Suprapubic skin (tissue), 4 donors: ENCODE measurements around the gene CSGALNACT2. TPM values are rescaled to one million over a fixed set of nuclear protein-coding genes. Genes with fewer than 3 reads are reported as not detected.

ENCODE experiments used
- DNase-seq, 2 donors: peaks; one replicate each; pipeline ENCODE4 v3.0.0-alpha.2; 2019; ENCODE audit warnings: low spot score in 2 of 2
- H3K27ac ChIP-seq: fragments of 200-600 bp; sonication (generic); one replicate; pipeline ENCODE4 v1.5.1; 2019
- H3K27me3 ChIP-seq: fragments of 200-600 bp; sonication (generic); one replicate; pipeline ENCODE4 v1.5.1; 2019
- H3K36me3 ChIP-seq: fragments of 200-600 bp; sonication (generic); one replicate; pipeline ENCODE4 v1.5.1; 2019
- H3K4me1 ChIP-seq: fragments of 200-600 bp; sonication (generic); one replicate; pipeline ENCODE4 v1.5.1; 2019
- H3K4me3 ChIP-seq: fragments of 200-600 bp; sonication (generic); one replicate; pipeline ENCODE4 v1.5.1; 2019; ENCODE audit warnings: mild to moderate bottlenecking
- H3K9me3 ChIP-seq: fragments of 200-600 bp; sonication (generic); one replicate; pipeline ENCODE4 v1.5.1; 2019
- CTCF ChIP-seq, 2 donors: fragments of 200-600 bp in 1 of 2; fragments of 450-650 bp in 1 of 2; sonication (generic) in 1 of 2; IDR thresholded peaks; one replicate each; pipeline ENCODE4 v1.5.1; 2016 to 2019; ENCODE audit warnings: antibody characterized with exemption in 2 of 2, mild to moderate bottlenecking in 1 of 2, moderate library complexity in 1 of 2
- EP300 ChIP-seq: sonication (generic); formaldehyde crosslinking; IDR thresholded peaks from one replicate; pipeline ENCODE4 v1.6.1; 2017; ENCODE audit warnings: antibody characterized with exemption
- POLR2A ChIP-seq, 2 donors: fragments of 450-650 bp; IDR thresholded peaks; one replicate each; pipeline ENCODE4 v1.6.1; 2017; ENCODE audit warnings: antibody characterized with exemption in 2 of 2, mild to moderate bottlenecking in 2 of 2, moderate library complexity in 2 of 2
- POLR2AphosphoS5 ChIP-seq, 3 donors: sonication (generic); formaldehyde crosslinking; IDR thresholded peaks; one replicate each; pipeline ENCODE4 v1.6.1; 2017; ENCODE audit warnings: antibody characterized with exemption in 3 of 3
- WGBS: methylation state at CpG from one replicate; pipeline ENCODE4 v1.1.5; 2018; 5-methylcytosine and 5-hydroxymethylcytosine counted together
- total RNA-seq, 4 donors: library from RNA; depleted of rRNA; stranded (reverse); fragments of >200 nt; gene quantifications; one replicate each; pipeline ENCODE4 v1.1.0, GENCODE V29; 2016

CSGALNACT2 gene
- total RNA-seq, 4 donors from 2014 or later = 10.1 to 15.5 (median 13.9) TPM

GRCh38 chr10:43205681-43206390 lies 67.6 kb downstream of the CSGALNACT2 start:
- H3K27me3 ChIP-seq = no peaks in the 10 kb centered on the region
- TF ChIP-seq POLR2A (IDR thresholded peaks at IDR 0.05) (no peak), POLR2AphosphoS5 (IDR thresholded peaks at IDR 0.05) (no peak), CTCF (IDR thresholded peaks at IDR 0.05) (no peak), EP300 (no peak)
- H3K27ac ChIP-seq = no peak overlapping the region
- DNase-seq = peak; percentile 49 to 72
- no peaks in the 10 kb centered on the region for H3K9me3 ChIP-seq
- no peak overlapping the region for H3K4me3 ChIP-seq
- no peaks in the 10 kb centered on the region for H3K36me3 ChIP-seq
- WGBS = 96% methylated on average over 6 of the region's 20 CpGs
- H3K4me1 ChIP-seq = peaks cover 14% of the 10 kb centered on the region

GRCh38 chr10:43206391-43207235 lies 68.4 kb downstream of the CSGALNACT2 start:
- WGBS = 88% methylated on average over 12 of the region's 13 CpGs
- Histone ChIP-seq H3K27ac (no peak overlapping the region), H3K4me3 (no peak overlapping the region), H3K27me3 (no peaks in the 10 kb centered on the region), H3K36me3 (no peaks in the 10 kb centered on the region), H3K4me1 (peaks cover 13% of the 10 kb centered on the region), H3K9me3 (no peaks in the 10 kb centered on the region)
- peak; percentile 43 to 65 for DNase-seq
- TF ChIP-seq EP300 = no peak
- TF ChIP-seq CTCF (IDR thresholded peaks at IDR 0.05) = no peak
- TF ChIP-seq POLR2A (IDR thresholded peaks at IDR 0.05) = no peak
- no peak for TF ChIP-seq POLR2AphosphoS5 (IDR thresholded peaks at IDR 0.05)

GRCh38 chr10:43208147-43209073 lies 70.2 kb downstream of the CSGALNACT2 start:
- 71% methylated on average over 8 of the region's 17 CpGs for WGBS
- DNase-seq = peak; percentile 54 to 58
- TF ChIP-seq POLR2A (IDR thresholded peaks at IDR 0.05) (no peak), CTCF (IDR thresholded peaks at IDR 0.05) (no peak), POLR2AphosphoS5 (IDR thresholded peaks at IDR 0.05) (no peak), EP300 (no peak)
- no peaks in the 10 kb centered on the region for H3K36me3 ChIP-seq
- no peak overlapping the region for H3K27ac ChIP-seq
- no peaks in the 10 kb centered on the region for H3K27me3 ChIP-seq
- H3K9me3 ChIP-seq = no peaks in the 10 kb centered on the region
- H3K4me1 ChIP-seq = no peaks in the 10 kb centered on the region
- no peak overlapping the region for H3K4me3 ChIP-seq

GRCh38 chr10:43209074-43209455 lies 70.8 kb downstream of the CSGALNACT2 start:
- no peak overlapping the region for H3K27ac ChIP-seq
- no peaks in the 10 kb centered on the region for H3K27me3 ChIP-seq
- H3K4me1 ChIP-seq = no peaks in the 10 kb centered on the region
- no peak overlapping the region for H3K4me3 ChIP-seq
- 82% methylated on average over 7 of the region's 7 CpGs for WGBS
- H3K9me3 ChIP-seq = no peaks in the 10 kb centered on the region
- TF ChIP-seq POLR2AphosphoS5 (IDR thresholded peaks at IDR 0.05) (no peak), CTCF (IDR thresholded peaks at IDR 0.05) (no peak), EP300 (no peak), POLR2A (IDR thresholded peaks at IDR 0.05) (no peak)
- H3K36me3 ChIP-seq = no peaks in the 10 kb centered on the region
- DNase-seq = peak; percentile 44 to 58
